Upper lobe of left lung (tissue), 6 donors: ENCODE measurements around the gene DLG3. TPM values are rescaled to one million over a fixed set of nuclear protein-coding genes. Genes with fewer than 3 reads are reported as not detected.
A peak's percentile ranks its signal among the peaks of the same experiment; 100 is the strongest.

Experiments used
- ATAC-seq, 2 donors: fragments of 200-7000 bp; cut with Tn5 transposase; one replicate each; pipeline ENCODE4 v1.9.1; 2022; ENCODE audit warnings: mild to moderate bottlenecking in 2 of 2, moderate library complexity in 2 of 2; ENCODE audit not compliant: low FRiP score in 2 of 2
- DNase-seq, 2 donors: peaks; one replicate each; pipeline ENCODE4 v3.0.0-alpha.2; 2019 to 2020
- H3K27ac ChIP-seq, 4 donors: fragments of 200-600 bp; sonication (generic); one replicate each; pipeline ENCODE4 v1.5.1; 2016 to 2019
- H3K27me3 ChIP-seq, 4 donors: fragments of 200-600 bp; sonication (generic); one replicate each; pipeline ENCODE4 v1.5.1; 2017 to 2019
- H3K36me3 ChIP-seq, 4 donors: fragments of 200-600 bp; sonication (generic); one replicate each; pipeline ENCODE4 v1.5.1; 2016 to 2019
- H3K4me1 ChIP-seq, 4 donors: fragments of 200-600 bp; sonication (generic); one replicate each; pipeline ENCODE4 v1.5.1; 2018 to 2019
- H3K4me3 ChIP-seq, 4 donors: fragments of 200-600 bp; sonication (generic); one replicate each; pipeline ENCODE4 v1.5.1; 2017 to 2019; ENCODE audit warnings: mild to moderate bottlenecking in 2 of 4, moderate library complexity in 1 of 4
- H3K9me3 ChIP-seq, 4 donors: fragments of 200-600 bp; sonication (generic); one replicate each; pipeline ENCODE4 v1.5.1; 2018 to 2019
- EP300 ChIP-seq, 4 donors: sonication (generic); formaldehyde crosslinking; IDR thresholded peaks; one replicate each; pipeline ENCODE4 v1.5.1; 2017; ENCODE audit warnings: antibody characterized with exemption in 4 of 4, control low read depth in 2 of 4
- POLR2A ChIP-seq, 4 donors: fragments of 450-650 bp; IDR thresholded peaks; one replicate each; pipeline ENCODE4 v1.5.1; 2016 to 2017; ENCODE audit warnings: antibody characterized with exemption in 4 of 4, mild to moderate bottlenecking in 2 of 4
- POLR2AphosphoS5 ChIP-seq, 2 donors: sonication (generic); formaldehyde crosslinking; IDR thresholded peaks; one replicate each; pipeline ENCODE4 v1.5.1; 2017; ENCODE audit warnings: antibody characterized with exemption in 2 of 2
- WGBS, 2 donors: methylation state at CpG; one replicate each; pipeline ENCODE4 v1.1.5; 2017 to 2018; 5-methylcytosine and 5-hydroxymethylcytosine counted together
- total RNA-seq, 6 donors: library from RNA; depleted of rRNA in 4 of 6; stranded (reverse); fragments of >200 nt in 4 of 6; gene quantifications; one replicate each; pipeline versions ENCODE4 v1.1.0 to v1.2.1, GENCODE V29; 2016 to 2021
- TF ChIP-seq, protein P1 (sequence below), 6 experiments: fragments of 450-650 bp in 4 of 6; fragments of 200-600 bp in 2 of 6; sonication (generic) in 2 of 6; IDR thresholded peaks; one replicate each; pipeline ENCODE4 v1.5.1; 2016 to 2019; ENCODE audit warnings: antibody characterized with exemption in 6 of 6
- donor health status: DM: no; HTN: no; CAD: no; lungs with moderate emphysema.
- donor health status: DM: no; HTN: yes; CAD: no; lungs with severe emphysema.

The DLG3 gene
- total RNA-seq, 6 donors from 2014 or later: 11.2 to 29.9 (median 16.6) TPM

DNA sequence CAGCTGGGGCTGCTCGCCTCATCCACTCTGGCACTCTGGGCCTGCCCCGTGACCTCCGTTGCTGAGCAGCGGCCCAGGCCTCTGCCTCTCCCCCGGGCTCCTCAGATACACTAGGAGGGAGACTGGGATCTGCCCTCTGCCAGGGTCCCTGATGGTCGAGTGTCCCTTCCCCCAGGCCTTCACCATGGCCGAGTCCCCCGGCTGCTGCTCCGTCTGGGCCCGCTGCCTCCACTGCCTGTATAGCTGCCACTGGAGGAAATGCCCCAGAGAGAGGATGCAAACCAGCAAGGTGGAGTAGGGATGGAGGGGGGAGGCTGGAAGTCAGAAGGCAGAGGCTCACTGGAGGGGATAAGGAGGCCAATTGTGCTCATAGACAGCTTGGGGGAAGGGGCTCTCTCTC, 19.8 kb upstream of the DLG3 start:
- Histone ChIP-seq H3K27me3 (no peaks in the 10 kb centered on the region), H3K36me3 (no peaks in the 10 kb centered on the region), H3K4me3 (no peak overlapping the region), H3K9me3 (no peaks in the 10 kb centered on the region), H3K27ac (no peak overlapping the region), H3K4me1 (no peaks in the 10 kb centered on the region)
- 83% methylated on average over 10 of the region's 10 CpGs; no CpG with 5 or more reads in 1 of the 2 donors for WGBS, 2 donors
- TF ChIP-seq EP300 (IDR thresholded peaks at IDR 0.05): no peak
- TF ChIP-seq, protein P1, sequence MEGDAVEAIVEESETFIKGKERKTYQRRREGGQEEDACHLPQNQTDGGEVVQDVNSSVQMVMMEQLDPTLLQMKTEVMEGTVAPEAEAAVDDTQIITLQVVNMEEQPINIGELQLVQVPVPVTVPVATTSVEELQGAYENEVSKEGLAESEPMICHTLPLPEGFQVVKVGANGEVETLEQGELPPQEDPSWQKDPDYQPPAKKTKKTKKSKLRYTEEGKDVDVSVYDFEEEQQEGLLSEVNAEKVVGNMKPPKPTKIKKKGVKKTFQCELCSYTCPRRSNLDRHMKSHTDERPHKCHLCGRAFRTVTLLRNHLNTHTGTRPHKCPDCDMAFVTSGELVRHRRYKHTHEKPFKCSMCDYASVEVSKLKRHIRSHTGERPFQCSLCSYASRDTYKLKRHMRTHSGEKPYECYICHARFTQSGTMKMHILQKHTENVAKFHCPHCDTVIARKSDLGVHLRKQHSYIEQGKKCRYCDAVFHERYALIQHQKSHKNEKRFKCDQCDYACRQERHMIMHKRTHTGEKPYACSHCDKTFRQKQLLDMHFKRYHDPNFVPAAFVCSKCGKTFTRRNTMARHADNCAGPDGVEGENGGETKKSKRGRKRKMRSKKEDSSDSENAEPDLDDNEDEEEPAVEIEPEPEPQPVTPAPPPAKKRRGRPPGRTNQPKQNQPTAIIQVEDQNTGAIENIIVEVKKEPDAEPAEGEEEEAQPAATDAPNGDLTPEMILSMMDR (IDR thresholded peaks at IDR 0.05): no peak
- TF ChIP-seq POLR2A (IDR thresholded peaks at IDR 0.05): no peak
- no peak for TF ChIP-seq POLR2AphosphoS5 (IDR thresholded peaks at IDR 0.05)
- ATAC-seq (no peak), DNase-seq (peak in 1 of 2 donors; percentile 44)

DNA sequence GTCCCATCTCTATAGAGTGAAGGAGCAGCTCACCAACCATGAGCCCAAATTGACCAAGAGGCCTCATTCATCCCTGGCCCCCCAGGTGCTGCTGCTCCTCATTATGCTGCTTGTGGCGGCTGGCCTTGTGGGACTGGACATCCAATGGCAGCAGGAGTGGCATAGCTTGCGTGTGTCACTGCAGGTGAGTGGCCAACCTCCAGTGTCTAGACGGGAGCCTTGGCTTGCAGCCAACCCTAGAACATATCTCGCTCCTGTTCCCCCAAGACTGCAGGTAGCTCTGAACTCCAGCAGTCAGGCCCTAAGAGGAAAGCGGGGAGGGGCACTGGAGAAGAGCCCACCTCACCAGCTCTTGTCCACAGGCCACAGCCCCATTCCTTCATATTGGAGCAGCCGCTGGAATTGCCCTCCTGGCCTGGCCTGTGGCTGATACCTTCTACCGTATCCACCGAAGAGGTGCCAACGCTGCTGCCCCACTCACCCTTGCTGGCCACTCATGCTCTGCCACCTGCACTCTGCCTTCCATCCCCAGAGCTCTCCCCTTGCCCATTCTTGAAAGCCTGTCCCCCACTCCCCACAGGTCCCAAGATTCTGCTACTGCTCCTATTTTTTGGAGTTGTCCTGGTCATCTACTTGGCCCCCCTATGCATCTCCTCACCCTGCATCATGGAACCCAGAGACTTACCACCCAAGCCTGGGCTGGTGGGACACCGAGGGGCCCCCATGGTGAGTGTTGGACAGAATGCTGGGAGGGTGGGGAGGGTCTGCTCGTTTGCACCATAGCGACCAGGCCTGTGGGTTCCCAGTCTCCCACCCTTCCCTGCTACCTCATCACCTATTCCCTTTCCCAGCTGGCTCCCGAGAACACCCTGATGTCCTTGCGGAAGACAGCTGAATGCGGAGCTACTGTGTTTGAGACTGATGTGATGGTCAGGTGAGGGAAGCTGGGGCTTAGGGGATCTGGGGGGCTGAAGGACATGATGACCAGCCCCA, 18.1 kb upstream of the DLG3 start:
- ATAC-seq (no peak), DNase-seq (no peak)
- no peak for TF ChIP-seq POLR2AphosphoS5 (IDR thresholded peaks at IDR 0.05)
- no peaks in the 10 kb centered on the region for H3K27me3 ChIP-seq
- no peaks in the 10 kb centered on the region for H3K4me1 ChIP-seq
- WGBS, 2 donors: 83 to 86% methylated on average over 6 to 15 of the region's 15 CpGs
- H3K36me3 ChIP-seq: no peaks in the 10 kb centered on the region
- no peak overlapping the region for H3K4me3 ChIP-seq
- H3K27ac ChIP-seq: no peak overlapping the region
- H3K9me3 ChIP-seq: no peaks in the 10 kb centered on the region

DNA sequence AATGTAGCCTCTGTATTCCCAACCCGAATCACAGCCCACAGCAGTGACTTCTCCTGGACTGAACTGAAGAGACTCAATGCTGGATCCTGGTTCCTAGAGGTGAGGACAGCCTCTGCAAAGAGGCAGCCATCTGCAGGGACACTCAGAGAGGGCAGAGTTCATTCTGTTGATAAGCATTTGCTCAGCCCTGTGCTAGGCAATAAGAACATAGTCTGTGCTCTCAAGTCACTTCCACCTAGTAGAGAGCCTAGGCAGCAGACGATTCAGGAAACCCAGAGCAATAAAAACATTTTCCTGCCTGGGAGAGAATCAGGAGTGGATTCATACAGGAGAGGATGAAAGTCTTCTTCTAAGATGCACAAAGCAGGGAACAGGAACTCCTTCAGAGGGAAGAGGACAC, 17.3 kb upstream of the DLG3 start:
- Histone ChIP-seq H3K4me1 (no peaks in the 10 kb centered on the region), H3K27me3 (no peaks in the 10 kb centered on the region), H3K27ac (no peak overlapping the region), H3K4me3 (no peak overlapping the region), H3K36me3 (no peaks in the 10 kb centered on the region), H3K9me3 (no peaks in the 10 kb centered on the region)
- DNase-seq: no peak
- ATAC-seq: no peak
- TF ChIP-seq, protein P1 (IDR thresholded peaks at IDR 0.05): no peak
- TF ChIP-seq POLR2AphosphoS5 (IDR thresholded peaks at IDR 0.05) (no peak), POLR2A (IDR thresholded peaks at IDR 0.05) (no peak), EP300 (IDR thresholded peaks at IDR 0.05) (no peak)
- 58 to 64% methylated on average over 2 of the region's 2 CpGs for WGBS, 2 donors

DNA sequence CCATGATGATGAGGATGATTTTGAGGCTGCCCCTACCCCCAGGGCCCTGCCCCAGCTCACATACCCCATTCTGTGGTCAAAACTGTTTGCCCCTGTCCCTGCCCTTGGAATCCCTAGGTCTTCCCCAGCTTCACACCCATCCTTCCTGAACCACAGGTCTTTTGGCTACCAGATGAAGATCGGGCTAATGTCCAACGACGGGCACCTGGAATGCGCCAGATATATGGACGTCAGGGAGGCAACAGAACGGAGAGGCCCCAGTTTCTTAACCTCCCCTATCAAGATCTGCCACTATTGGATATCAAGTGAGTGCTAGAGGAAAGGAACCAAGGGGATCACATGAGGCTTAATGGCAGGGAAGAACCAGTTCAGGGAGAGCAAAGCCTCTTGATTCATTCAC, 14.9 kb upstream of the DLG3 start:
- Histone ChIP-seq H3K27ac (no peak overlapping the region), H3K4me1 (peaks cover 0 to under 1% (median 0%) of the 10 kb centered on the region in 4 donors), H3K27me3 (peaks cover 0 to 4% (median 0%) of the 10 kb centered on the region in 4 donors), H3K9me3 (no peaks in the 10 kb centered on the region), H3K4me3 (no peak overlapping the region), H3K36me3 (no peaks in the 10 kb centered on the region)
- WGBS, 2 donors: 72 to 88% methylated on average over 3 to 6 of the region's 6 CpGs
- no peak for TF ChIP-seq POLR2A (IDR thresholded peaks at IDR 0.05)
- TF ChIP-seq POLR2AphosphoS5 (IDR thresholded peaks at IDR 0.05): no peak
- TF ChIP-seq, protein P1 (IDR thresholded peaks at IDR 0.05): no peak
- TF ChIP-seq EP300 (IDR thresholded peaks at IDR 0.05): no peak
- DNase-seq (no peak), ATAC-seq (no peak)

DNA sequence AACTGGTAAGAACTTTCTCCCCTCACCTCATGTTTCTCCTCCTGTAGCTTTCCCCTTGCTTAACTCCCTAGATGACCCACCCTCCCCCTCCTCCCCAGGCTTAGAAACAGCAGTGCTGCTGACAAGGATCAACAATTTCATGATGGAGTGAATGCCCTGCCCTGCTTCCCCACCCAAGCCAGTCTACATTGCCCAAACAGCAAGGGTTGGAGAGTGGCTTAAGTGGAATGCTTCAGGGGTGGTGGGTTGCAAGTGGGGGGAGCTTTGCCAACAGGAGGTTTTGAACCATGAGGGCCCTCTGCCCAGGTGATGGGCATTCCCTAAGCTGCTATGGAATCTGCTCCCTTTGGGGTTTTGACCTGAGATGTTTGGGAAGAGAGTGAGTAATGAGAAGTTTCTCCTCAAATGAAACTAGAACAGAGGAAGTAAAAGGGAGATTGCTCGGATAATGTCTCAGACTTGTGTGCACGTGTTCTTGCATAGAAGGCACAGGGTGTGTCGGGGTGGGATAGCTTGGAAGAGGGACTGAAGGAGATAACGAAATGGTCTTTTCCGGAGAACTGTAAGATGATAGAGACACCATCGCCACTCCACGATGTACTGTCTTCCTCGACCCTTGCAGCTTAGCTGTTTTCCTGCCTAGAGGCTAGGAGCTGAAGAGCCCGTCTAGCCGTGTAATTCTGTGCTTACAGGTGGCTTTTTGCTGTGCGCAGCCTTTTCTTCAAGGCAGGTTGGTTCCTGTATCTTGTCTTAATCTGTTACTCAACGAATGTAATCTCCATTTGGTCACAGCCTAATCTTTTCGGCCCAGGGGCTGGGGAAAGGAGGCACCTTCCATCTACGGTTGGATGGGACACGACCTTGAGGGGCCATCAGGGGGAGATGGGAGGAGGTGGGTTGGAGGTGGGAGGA, 11.4 kb upstream of the DLG3 start:
- H3K4me3 ChIP-seq: peak overlapping the region; percentile 34 to 70 (median 62)
- ATAC-seq: no peak
- H3K36me3 ChIP-seq: no peaks in the 10 kb centered on the region
- WGBS, 2 donors: 64 to 69% methylated on average over 12 to 15 of the region's 15 CpGs
- peak overlapping the region in 2 of 4 donors; percentile 71 to 78 for H3K27ac ChIP-seq
- peaks cover 0 to 9% (median 0%) of the 10 kb centered on the region in 4 donors for H3K27me3 ChIP-seq
- TF ChIP-seq, protein P1 (IDR thresholded peaks at IDR 0.05): no peak
- TF ChIP-seq EP300 (IDR thresholded peaks at IDR 0.05) (no peak), POLR2AphosphoS5 (IDR thresholded peaks at IDR 0.05) (no peak), POLR2A (IDR thresholded peaks at IDR 0.05) (no peak)
- H3K9me3 ChIP-seq: no peaks in the 10 kb centered on the region
- H3K4me1 ChIP-seq: peaks cover 0 to 3% (median 0%) of the 10 kb centered on the region in 4 donors
- no peak for DNase-seq
